ENCODE results near the gene MYPOP. TPM values are rescaled to one million over a fixed set of nuclear protein-coding genes. Genes with fewer than 3 reads are reported as not detected.
A peak's percentile ranks its signal among the peaks of the same experiment; 100 is the strongest.

MYPOP gene
- total RNA-seq, 1 donor from 2014 or later = 1.3 TPM

GRCh38 chr19:45922281-45922680, 19.9 kb upstream of the MYPOP start:
- H3K4me3 ChIP-seq (ENCODE audit: low read depth, low read length) = no peak overlapping the region
- peak; percentile 25 for TF ChIP-seq CTCF (conservative IDR thresholded peaks at IDR 0.05; ENCODE audit: low read depth, low read length)
- DNase-seq (ENCODE audit: low read depth) = no peak

GRCh38 chr19:45920458-45920857, 18.0 kb upstream of the MYPOP start:
- H3K4me3 ChIP-seq (ENCODE audit: low read depth, low read length) = no peak overlapping the region
- no peak for TF ChIP-seq CTCF (conservative IDR thresholded peaks at IDR 0.05; ENCODE audit: low read depth, low read length)

GRCh38 chr19:45919678-45920077, 17.3 kb upstream of the MYPOP start:
- no peak for TF ChIP-seq CTCF (conservative IDR thresholded peaks at IDR 0.05; ENCODE audit: low read depth, low read length)
- no peak for DNase-seq (ENCODE audit: low read depth)
- H3K4me3 ChIP-seq (ENCODE audit: low read depth, low read length) = no peak overlapping the region

More at GRCh38 chr19:45920458-45920857, 18.0 kb upstream of the MYPOP start:
- no peak for DNase-seq (ENCODE audit: low read depth)

- no peak for TF ChIP-seq CTCF (conservative IDR thresholded peaks at IDR 0.05; ENCODE audit: low read depth, low read length)
- no peak overlapping the region for H3K4me3 ChIP-seq (ENCODE audit: low read depth, low read length)
- DNase-seq (ENCODE audit: low read depth) = no peak
These were observed 16.3 kb upstream of the MYPOP start for GRCh38 chr19:45918721-45919120.

GRCh38 chr19:45917421-45918091, 15.1 kb upstream of the MYPOP start:
- no peak for TF ChIP-seq CTCF (conservative IDR thresholded peaks at IDR 0.05; ENCODE audit: low read depth, low read length)
- no peak for DNase-seq (ENCODE audit: low read depth)
- no peak overlapping the region for H3K4me3 ChIP-seq (ENCODE audit: low read depth, low read length)

- TF ChIP-seq CTCF (conservative IDR thresholded peaks at IDR 0.05; ENCODE audit: low read depth, low read length) = peak; percentile 3
- no peak for DNase-seq (ENCODE audit: low read depth)
- no peak within 1 kb of the TSS for H3K4me3 ChIP-seq (ENCODE audit: low read depth, low read length)
These were observed 11.7 kb upstream of the MYPOP start, which contains the start of gene NANOS2 for GRCh38 chr19:45913874-45914830. Gene NANOS2, minus strand, starts transcription at chr19:45914778. Its CDS starts 85 bp downstream, at chr19:45914693.
